22Rv1 (cell line): ENCODE data around the gene KRT2.

Experiments
- H3K27ac ChIP-seq: fragments of 450-650 bp; 2 replicates; pipeline ENCODE4 v1.5.1; 2017
- CTCF ChIP-seq: fragments of 450-650 bp; IDR thresholded peaks from 2 replicates; pipeline ENCODE4 v1.5.1; 2017; ENCODE audit warnings: mild to moderate bottlenecking
- ZFX ChIP-seq: fragments of 450-650 bp; IDR thresholded peaks from 2 replicates; pipeline ENCODE4 v1.6.1; 2017; ENCODE audit warnings: antibody characterized with exemption, borderline replicate concordance

The KRT2 gene

GRCh38 chr12:52695039-52695438, 43.0 kb upstream of the KRT2 start:
- no peak overlapping the region for H3K27ac ChIP-seq
- TF ChIP-seq ZFX (no peak), CTCF (no peak)

GRCh38 chr12:52694151-52694550, 42.1 kb upstream of the KRT2 start:
- H3K27ac ChIP-seq: no peak overlapping the region
- TF ChIP-seq ZFX: no peak
- no peak for TF ChIP-seq CTCF

GRCh38 chr12:52693261-52693660, 41.2 kb upstream of the KRT2 start:
- no peak for TF ChIP-seq CTCF
- no peak overlapping the region for H3K27ac ChIP-seq

- TF ChIP-seq ZFX (no peak), CTCF (no peak)
- no peak overlapping the region for H3K27ac ChIP-seq
These were observed 40.2 kb upstream of the KRT2 start for GRCh38 chr12:52692254-52692653.

- H3K27ac ChIP-seq: no peak overlapping the region
- no peak for TF ChIP-seq ZFX
- no peak for TF ChIP-seq CTCF
These were observed 39.8 kb upstream of the KRT2 start for GRCh38 chr12:52691841-52692150.

GRCh38 chr12:52691076-52691840, 39.2 kb upstream of the KRT2 start:
- TF ChIP-seq CTCF (no peak), ZFX (no peak)
- H3K27ac ChIP-seq: no peak overlapping the region

- H3K27ac ChIP-seq: no peak overlapping the region
- TF ChIP-seq ZFX: no peak
- no peak for TF ChIP-seq CTCF
These were observed 38.5 kb upstream of the KRT2 start for GRCh38 chr12:52690351-52691075.
